Stimulated activated CD4-positive, alpha-beta T cell treated with anti-CD3 and anti-CD28 coated beads, TNF-alpha, amount 100 ng/mL, for 1 hour (primary cell): Measurements from ENCODE around the gene GUK1.

Source experiments
- DNase-seq, 3 donors: peaks; one replicate each; pipeline ENCODE4 v3.0.0-alpha.2; 2020; ENCODE audit warnings: low read depth in 3 of 3, low spot score in 1 of 3

The GUK1 gene

GRCh38 chr1:228149406-228150119 lies 9.5 kb downstream of the GUK1 start, which contains the start of gene GJC2:
TSS of gene GJC2 (plus strand) at chr1:228149930. CDS start at chr1:228157759, 7,829 bp downstream.
- no peak for DNase-seq

- DNase-seq = no peak
Observed at GRCh38 chr1:228150120-228150460, 10.0 kb downstream of the GUK1 start.

GRCh38 chr1:228150461-228151179 lies 10.5 kb downstream of the GUK1 start:
- no peak for DNase-seq

GRCh38 chr1:228151180-228151925 lies 11.3 kb downstream of the GUK1 start:
- no peak for DNase-seq

DNA sequence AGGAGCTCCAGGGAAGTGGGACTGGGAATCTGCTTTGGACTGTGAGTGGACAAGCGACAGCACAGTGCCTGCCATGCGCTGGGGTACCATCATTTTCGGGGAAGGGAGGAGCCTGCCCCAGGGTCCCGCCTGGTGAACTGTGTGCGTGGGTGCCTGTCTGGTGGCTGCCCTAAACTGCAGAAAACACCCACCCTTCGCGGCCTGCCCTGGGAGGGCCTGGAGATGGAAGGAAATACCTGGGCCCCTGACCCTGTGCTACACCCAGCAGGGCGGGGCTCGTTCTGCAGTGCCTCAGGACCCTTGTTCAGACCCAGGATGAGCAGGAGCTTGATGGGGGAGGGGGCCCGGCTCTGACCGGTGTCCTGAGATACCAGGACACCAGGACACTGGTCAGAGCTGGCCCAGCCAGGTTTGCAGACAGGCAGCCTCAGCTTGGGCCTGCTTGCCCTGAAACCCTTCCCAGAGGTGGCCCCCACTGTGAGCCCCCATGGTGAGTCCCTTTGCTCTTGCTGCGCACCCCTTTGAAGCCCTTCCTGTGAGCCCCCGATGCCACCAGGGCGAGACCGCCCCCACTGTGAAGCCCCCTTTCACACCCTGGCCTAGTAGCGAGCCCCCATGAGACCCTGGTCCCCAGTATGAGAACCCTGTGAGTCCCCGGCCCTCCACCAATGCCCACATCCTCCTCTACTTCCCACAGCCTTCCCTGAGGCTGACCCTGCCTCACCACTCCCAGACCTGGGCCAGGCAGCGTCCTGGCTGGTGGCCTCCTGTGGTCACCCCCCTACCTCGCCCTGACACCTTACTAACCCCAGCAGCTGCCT lies 12.2 kb downstream of the GUK1 start:
- no peak for DNase-seq

- no peak for DNase-seq
Observed at GRCh38 chr1:228152918-228153258, 12.8 kb downstream of the GUK1 start.

- no peak for DNase-seq
Observed at GRCh38 chr1:228154021-228154669, 14.1 kb downstream of the GUK1 start.

- DNase-seq = no peak
Observed at GRCh38 chr1:228154670-228155571, 14.8 kb downstream of the GUK1 start.

- DNase-seq = no peak
Observed at GRCh38 chr1:228155596-228156514, 15.8 kb downstream of the GUK1 start.

GRCh38 chr1:228156515-228156881 lies 16.4 kb downstream of the GUK1 start:
- DNase-seq = no peak

- DNase-seq = no peak
Observed at GRCh38 chr1:228156941-228157728, 17.1 kb downstream of the GUK1 start.

GRCh38 chr1:228157729-228158126 lies 17.6 kb downstream of the GUK1 start:
- DNase-seq = no peak

DNA sequence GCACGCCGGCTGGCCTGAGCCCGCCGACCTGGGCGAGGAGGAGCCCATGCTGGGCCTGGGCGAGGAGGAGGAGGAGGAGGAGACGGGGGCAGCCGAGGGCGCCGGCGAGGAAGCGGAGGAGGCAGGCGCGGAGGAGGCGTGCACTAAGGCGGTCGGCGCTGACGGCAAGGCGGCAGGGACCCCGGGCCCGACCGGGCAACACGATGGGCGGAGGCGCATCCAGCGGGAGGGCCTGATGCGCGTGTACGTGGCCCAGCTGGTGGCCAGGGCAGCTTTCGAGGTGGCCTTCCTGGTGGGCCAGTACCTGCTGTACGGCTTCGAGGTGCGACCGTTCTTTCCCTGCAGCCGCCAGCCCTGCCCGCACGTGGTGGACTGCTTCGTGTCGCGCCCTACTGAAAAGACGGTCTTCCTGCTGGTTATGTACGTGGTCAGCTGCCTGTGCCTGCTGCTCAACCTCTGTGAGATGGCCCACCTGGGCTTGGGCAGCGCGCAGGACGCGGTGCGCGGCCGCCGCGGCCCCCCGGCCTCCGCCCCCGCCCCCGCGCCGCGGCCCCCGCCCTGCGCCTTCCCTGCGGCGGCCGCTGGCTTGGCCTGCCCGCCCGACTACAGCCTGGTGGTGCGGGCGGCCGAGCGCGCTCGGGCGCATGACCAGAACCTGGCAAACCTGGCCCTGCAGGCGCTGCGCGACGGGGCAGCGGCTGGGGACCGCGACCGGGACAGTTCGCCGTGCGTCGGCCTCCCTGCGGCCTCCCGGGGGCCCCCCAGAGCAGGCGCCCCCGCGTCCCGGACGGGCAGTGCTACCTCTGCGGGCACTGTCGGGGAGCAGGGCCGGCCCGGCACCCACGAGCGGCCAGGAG lies 18.3 kb downstream of the GUK1 start:
- no peak for DNase-seq

DNA sequence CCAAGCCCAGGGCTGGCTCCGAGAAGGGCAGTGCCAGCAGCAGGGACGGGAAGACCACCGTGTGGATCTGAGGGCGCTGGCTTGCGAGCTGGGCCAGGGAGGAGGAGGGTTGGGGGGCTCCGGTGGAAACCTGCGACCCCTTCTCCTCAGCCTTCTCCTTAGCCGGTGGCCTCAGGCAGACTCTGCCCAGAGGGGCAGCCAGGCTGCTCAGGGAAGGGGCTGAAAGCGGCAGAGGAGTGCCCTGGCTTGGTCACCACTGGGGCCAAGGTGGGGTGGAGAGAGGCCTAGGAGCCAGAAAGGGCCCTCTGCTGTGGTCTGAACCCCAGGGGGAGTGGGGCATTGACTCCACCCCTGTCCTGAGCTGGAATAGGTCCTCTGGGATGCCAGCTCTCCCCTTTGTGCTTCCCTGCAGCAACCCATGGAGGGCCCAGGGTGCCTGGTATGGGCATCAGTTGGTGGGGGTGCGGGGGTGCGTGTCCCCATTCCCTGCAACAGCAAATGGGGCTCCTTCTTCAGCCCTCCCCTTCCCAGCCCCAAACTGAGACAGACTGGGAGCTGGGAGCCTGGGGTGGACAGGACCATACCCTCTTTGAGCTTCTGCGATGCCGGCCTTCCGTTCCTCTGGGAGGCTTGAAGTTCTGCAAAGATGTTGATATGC lies 19.1 kb downstream of the GUK1 start:
- DNase-seq = no peak

GRCh38 chr1:228160201-228160761 lies 20.2 kb downstream of the GUK1 start:
- DNase-seq = no peak

DNA sequence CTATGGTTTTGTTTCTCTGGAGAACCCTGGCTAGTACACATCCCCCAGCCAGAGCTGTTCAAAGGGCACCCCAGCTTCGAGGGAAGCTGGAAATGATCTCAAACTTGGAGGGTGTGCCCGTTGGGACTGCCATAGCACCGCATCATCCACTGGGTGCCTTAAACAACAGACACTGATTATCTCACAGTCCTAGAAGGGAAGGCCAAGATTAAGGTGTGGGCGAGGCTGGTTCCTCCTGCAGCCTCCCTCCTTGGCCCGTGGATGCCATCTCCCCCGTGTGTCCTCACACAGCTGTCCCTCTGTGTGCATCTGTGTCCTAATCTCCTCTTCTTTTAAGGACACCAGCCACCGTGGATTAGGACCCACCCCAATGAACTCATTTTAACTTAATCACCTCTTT lies 21.3 kb downstream of the GUK1 start:
- no peak for DNase-seq
